ENCODE measurements around the gene DISP2.

DISP2 gene

DNA sequence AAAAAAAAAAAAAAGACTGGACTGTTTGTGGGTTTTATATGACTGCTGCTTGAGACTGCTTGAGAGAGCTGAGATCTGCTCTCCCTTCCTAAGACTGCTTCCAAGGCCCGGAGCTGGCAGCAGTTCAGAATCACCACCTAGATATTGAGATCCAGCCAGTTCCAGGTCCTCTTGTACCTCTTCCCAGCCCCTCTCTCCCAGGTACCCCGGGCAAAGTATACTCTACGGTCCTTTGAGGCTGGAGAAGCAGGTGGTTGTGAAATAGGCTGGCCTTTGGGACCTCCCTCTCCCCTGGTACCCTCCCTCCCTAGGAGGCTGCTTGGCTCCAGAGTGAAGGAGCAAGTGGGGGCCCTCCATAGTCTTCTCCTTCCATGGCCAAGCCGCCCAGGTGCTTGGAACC lies 70.2 kb downstream of the DISP2 start:
- no peak for DNase-seq (ENCODE audit: extremely low spot score)
- TF ChIP-seq, protein P1, sequence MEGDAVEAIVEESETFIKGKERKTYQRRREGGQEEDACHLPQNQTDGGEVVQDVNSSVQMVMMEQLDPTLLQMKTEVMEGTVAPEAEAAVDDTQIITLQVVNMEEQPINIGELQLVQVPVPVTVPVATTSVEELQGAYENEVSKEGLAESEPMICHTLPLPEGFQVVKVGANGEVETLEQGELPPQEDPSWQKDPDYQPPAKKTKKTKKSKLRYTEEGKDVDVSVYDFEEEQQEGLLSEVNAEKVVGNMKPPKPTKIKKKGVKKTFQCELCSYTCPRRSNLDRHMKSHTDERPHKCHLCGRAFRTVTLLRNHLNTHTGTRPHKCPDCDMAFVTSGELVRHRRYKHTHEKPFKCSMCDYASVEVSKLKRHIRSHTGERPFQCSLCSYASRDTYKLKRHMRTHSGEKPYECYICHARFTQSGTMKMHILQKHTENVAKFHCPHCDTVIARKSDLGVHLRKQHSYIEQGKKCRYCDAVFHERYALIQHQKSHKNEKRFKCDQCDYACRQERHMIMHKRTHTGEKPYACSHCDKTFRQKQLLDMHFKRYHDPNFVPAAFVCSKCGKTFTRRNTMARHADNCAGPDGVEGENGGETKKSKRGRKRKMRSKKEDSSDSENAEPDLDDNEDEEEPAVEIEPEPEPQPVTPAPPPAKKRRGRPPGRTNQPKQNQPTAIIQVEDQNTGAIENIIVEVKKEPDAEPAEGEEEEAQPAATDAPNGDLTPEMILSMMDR (IDR thresholded peaks at IDR 0.05; ENCODE audit: control extremely low read depth, extremely low read depth, low read depth, missing control alignments): no peak
- ChIA-PET POLR2A (no interaction called here), CTCF (interaction anchor here (0.9 to 2.6 kb wide), 3 partner anchors 84 to 149 kb away, joined by 3 to 11 read pairs (median 7); no protein-coding TSS in a partner anchor)
